ENCODE data around the gene ING1.

ING1 gene

GRCh38 chr13:110769097-110769496 lies 55.6 kb downstream of the ING1 start:
- in situ Hi-C loops (cut with MboI; ENCODE audit: low sequenced_read_pairs), result no loop called here

- in situ Hi-C loops (cut with MboI; ENCODE audit: low sequenced_read_pairs), result no loop called here
These were observed 57.2 kb downstream of the ING1 start for GRCh38 chr13:110770678-110771077.

- in situ Hi-C loops (cut with MboI; ENCODE audit: low sequenced_read_pairs), result no loop called here
These were observed 57.7 kb downstream of the ING1 start for GRCh38 chr13:110771194-110771593.

GRCh38 chr13:110772091-110772984 lies 58.8 kb downstream of the ING1 start:
- in situ Hi-C loops (cut with MboI; ENCODE audit: low sequenced_read_pairs), result no loop called here

All from HL-60/S4 (cell line).